ENCODE measurements around the gene ZER1.
A peak's percentile ranks its signal among the peaks of the same experiment; 100 is the strongest.
"Not testable (repeated sequence)": the region's sequence is repeated elsewhere in the genome, so short reads cannot be mapped to it uniquely, and the experiment has no call there.

ZER1 gene

GRCh38 chr9:128705051-128705965 is 66.4 kb downstream of the ZER1 start:
- peaks cover 35% of the 10 kb centered on the region for H3K36me3 ChIP-seq (ENCODE audit: insufficient read depth, insufficient read length, low read length)
- no peak overlapping the region for H3K4me3 ChIP-seq (ENCODE audit: insufficient read length, low read depth)
- TF ChIP-seq YY1 (IDR thresholded peaks at IDR 0.05; ENCODE audit: insufficient read depth, insufficient read length) (no peak), ZNF274 (IDR thresholded peaks at IDR 0.05; ENCODE audit: low read depth, low read length) (no peak), SUZ12 (IDR thresholded peaks at IDR 0.05; ENCODE audit: extremely low read depth, insufficient read depth, insufficient read length) (no peak)
- DNase-seq (ENCODE audit: low read depth, low spot score): no peak
- H3K4me1 ChIP-seq (ENCODE audit: insufficient read depth, insufficient read length): peaks cover 11% of the 10 kb centered on the region
- H3K9ac ChIP-seq (ENCODE audit: insufficient read length, low read depth): no peak overlapping the region
- no peaks in the 10 kb centered on the region for H3K27me3 ChIP-seq (ENCODE audit: insufficient read depth, insufficient read length)
- no peaks in the 10 kb centered on the region for H3K9me3 ChIP-seq (ENCODE audit: insufficient read depth, low read length)

- no peak for DNase-seq (ENCODE audit: low read depth, low spot score)
- Histone ChIP-seq H3K9me3 (ENCODE audit: insufficient read depth, low read length) (no peaks in the 10 kb centered on the region), H3K4me3 (ENCODE audit: insufficient read length, low read depth) (no peak overlapping the region), H3K36me3 (ENCODE audit: insufficient read depth, insufficient read length, low read length) (peaks cover 35% of the 10 kb centered on the region), H3K9ac (ENCODE audit: insufficient read length, low read depth) (peak overlapping the region; percentile 84), H3K27me3 (ENCODE audit: insufficient read depth, insufficient read length) (no peaks in the 10 kb centered on the region), H3K4me1 (ENCODE audit: insufficient read depth, insufficient read length) (peaks cover 11% of the 10 kb centered on the region)
- no peak for TF ChIP-seq YY1 (IDR thresholded peaks at IDR 0.05; ENCODE audit: insufficient read depth, insufficient read length)
- TF ChIP-seq ZNF274 (IDR thresholded peaks at IDR 0.05; ENCODE audit: low read depth, low read length): no peak
- no peak for TF ChIP-seq SUZ12 (IDR thresholded peaks at IDR 0.05; ENCODE audit: extremely low read depth, insufficient read depth, insufficient read length)
These were observed 67.4 kb downstream of the ZER1 start for GRCh38 chr9:128704356-128704670.

- DNase-seq (ENCODE audit: low read depth, low spot score): no peak
- Histone ChIP-seq H3K4me1 (ENCODE audit: insufficient read depth, insufficient read length) (peaks cover 11% of the 10 kb centered on the region), H3K9me3 (ENCODE audit: insufficient read depth, low read length) (no peaks in the 10 kb centered on the region), H3K36me3 (ENCODE audit: insufficient read depth, insufficient read length, low read length) (peaks cover 35% of the 10 kb centered on the region), H3K9ac (ENCODE audit: insufficient read length, low read depth) (peak overlapping the region; percentile 84), H3K27me3 (ENCODE audit: insufficient read depth, insufficient read length) (no peaks in the 10 kb centered on the region), H3K4me3 (ENCODE audit: insufficient read length, low read depth) (peak overlapping the region; percentile 65)
- no peak for TF ChIP-seq ZNF274 (IDR thresholded peaks at IDR 0.05; ENCODE audit: low read depth, low read length)
- TF ChIP-seq YY1 (IDR thresholded peaks at IDR 0.05; ENCODE audit: insufficient read depth, insufficient read length): no peak
- TF ChIP-seq SUZ12 (IDR thresholded peaks at IDR 0.05; ENCODE audit: extremely low read depth, insufficient read depth, insufficient read length): no peak
These were observed 67.9 kb downstream of the ZER1 start for GRCh38 chr9:128703616-128704355.

GRCh38 chr9:128702949-128703615 is 68.6 kb downstream of the ZER1 start:
- H3K36me3 ChIP-seq (ENCODE audit: insufficient read depth, insufficient read length, low read length): peaks cover 32% of the 10 kb centered on the region
- no peaks in the 10 kb centered on the region for H3K27me3 ChIP-seq (ENCODE audit: insufficient read depth, insufficient read length)
- H3K9ac ChIP-seq (ENCODE audit: insufficient read length, low read depth): peak overlapping the region; percentile 84
- no peaks in the 10 kb centered on the region for H3K9me3 ChIP-seq (ENCODE audit: insufficient read depth, low read length)
- H3K4me1 ChIP-seq (ENCODE audit: insufficient read depth, insufficient read length): peaks cover 11% of the 10 kb centered on the region
- peak overlapping the region; percentile 65 for H3K4me3 ChIP-seq (ENCODE audit: insufficient read length, low read depth)
- TF ChIP-seq ZNF274 (IDR thresholded peaks at IDR 0.05; ENCODE audit: low read depth, low read length) (no peak), YY1 (IDR thresholded peaks at IDR 0.05; ENCODE audit: insufficient read depth, insufficient read length) (no peak), SUZ12 (IDR thresholded peaks at IDR 0.05; ENCODE audit: extremely low read depth, insufficient read depth, insufficient read length) (no peak)
- DNase-seq (ENCODE audit: low read depth, low spot score): no peak

GRCh38 chr9:128702445-128702948 is 69.2 kb downstream of the ZER1 start, which contains the start of gene PKN3:
Gene PKN3 (plus strand): TSS chr9:128702503. CDS start chr9:128702916, 413 bp downstream.
- no peaks in the 10 kb centered on the region for H3K27me3 ChIP-seq (ENCODE audit: insufficient read depth, insufficient read length)
- peaks cover 32% of the 10 kb centered on the region for H3K36me3 ChIP-seq (ENCODE audit: insufficient read depth, insufficient read length, low read length)
- no peaks in the 10 kb centered on the region for H3K9me3 ChIP-seq (ENCODE audit: insufficient read depth, low read length)
- H3K9ac ChIP-seq (ENCODE audit: insufficient read length, low read depth): peak within 1 kb of the TSS; percentile 84
- TF ChIP-seq SUZ12 (IDR thresholded peaks at IDR 0.05; ENCODE audit: extremely low read depth, insufficient read depth, insufficient read length) (no peak), YY1 (IDR thresholded peaks at IDR 0.05; ENCODE audit: insufficient read depth, insufficient read length) (no peak), ZNF274 (IDR thresholded peaks at IDR 0.05; ENCODE audit: low read depth, low read length) (no peak)
- H3K4me1 ChIP-seq (ENCODE audit: insufficient read depth, insufficient read length): peaks cover 11% of the 10 kb centered on the region
- H3K4me3 ChIP-seq (ENCODE audit: insufficient read length, low read depth): peak within 1 kb of the TSS; percentile 65
- peak; percentile 87 for DNase-seq (ENCODE audit: low read depth, low spot score)

- peaks cover 12% of the 10 kb centered on the region for H3K4me1 ChIP-seq (ENCODE audit: insufficient read depth, insufficient read length)
- no peaks in the 10 kb centered on the region for H3K9me3 ChIP-seq (ENCODE audit: insufficient read depth, low read length)
- H3K27me3 ChIP-seq (ENCODE audit: insufficient read depth, insufficient read length): no peaks in the 10 kb centered on the region
- peak overlapping the region; percentile 24 for H3K9ac ChIP-seq (ENCODE audit: insufficient read length, low read depth)
- H3K4me3 ChIP-seq (ENCODE audit: insufficient read length, low read depth): no peak overlapping the region
- no peak for DNase-seq (ENCODE audit: low read depth, low spot score)
- peaks cover 31% of the 10 kb centered on the region for H3K36me3 ChIP-seq (ENCODE audit: insufficient read depth, insufficient read length, low read length)
- TF ChIP-seq ZNF274 (IDR thresholded peaks at IDR 0.05; ENCODE audit: low read depth, low read length) (no peak), YY1 (IDR thresholded peaks at IDR 0.05; ENCODE audit: insufficient read depth, insufficient read length) (no peak), SUZ12 (IDR thresholded peaks at IDR 0.05; ENCODE audit: extremely low read depth, insufficient read depth, insufficient read length) (no peak)
These were observed 70.4 kb downstream of the ZER1 start for GRCh38 chr9:128701227-128701854.

- H3K4me1 ChIP-seq (ENCODE audit: insufficient read depth, insufficient read length): peaks cover 12% of the 10 kb centered on the region
- DNase-seq (ENCODE audit: low read depth, low spot score); H3K9me3 ChIP-seq (ENCODE audit: insufficient read depth, low read length); H3K27me3 ChIP-seq (ENCODE audit: insufficient read depth, insufficient read length); H3K9ac ChIP-seq (ENCODE audit: insufficient read length, low read depth); H3K4me3 ChIP-seq (ENCODE audit: insufficient read length, low read depth): not testable (repeated sequence)
- peaks cover 29% of the 10 kb centered on the region for H3K36me3 ChIP-seq (ENCODE audit: insufficient read depth, insufficient read length, low read length)
These were observed 72.5 kb downstream of the ZER1 start for GRCh38 chr9:128699096-128699795.

Measured in NT2/D1 (cell line).